HEK293 (cell line): ENCODE data around the gene MAPK8IP3.

Experiments
- ZNF140 ChIP-seq: fragments of 450-650 bp; formaldehyde crosslinking; IDR thresholded peaks from 2 replicates; pipeline ENCODE4 v1.5.1; 2016; ENCODE audit warnings: missing biosample characterization, missing genetic modification characterization
- ZNF223 ChIP-seq: fragments of 450-650 bp; formaldehyde crosslinking; IDR thresholded peaks from 2 replicates; pipeline ENCODE4 v1.5.1; 2016; ENCODE audit warnings: missing biosample characterization, missing genetic modification characterization
- ZNF391 ChIP-seq: fragments of 450-650 bp; formaldehyde crosslinking; IDR thresholded peaks from 2 replicates; pipeline ENCODE4 v1.5.1; 2016; ENCODE audit warnings: low read depth, missing biosample characterization, missing genetic modification characterization, borderline replicate concordance
- ZNF518A ChIP-seq: fragments of 450-650 bp; formaldehyde crosslinking; conservative IDR thresholded peaks from 2 replicates; pipeline ENCODE4 v1.5.1; 2016; ENCODE audit warnings: low read depth, missing biosample characterization, missing genetic modification characterization
- ZNF571 ChIP-seq: fragments of 450-650 bp; formaldehyde crosslinking; IDR thresholded peaks from 2 replicates; pipeline ENCODE4 v1.5.0; 2017; ENCODE audit warnings: missing biosample characterization, missing genetic modification characterization
- ZNF664 ChIP-seq: fragments of 450-650 bp; formaldehyde crosslinking; IDR thresholded peaks from 2 replicates; pipeline ENCODE4 v1.5.1; 2016; ENCODE audit warnings: missing biosample characterization, missing genetic modification characterization
- ZNF747 ChIP-seq: fragments of 450-650 bp; formaldehyde crosslinking; IDR thresholded peaks from 2 replicates; pipeline ENCODE4 v1.5.1; 2016; ENCODE audit warnings: missing biosample characterization, missing genetic modification characterization
- ZNF830 ChIP-seq: fragments of 450-650 bp; IDR thresholded peaks from 2 replicates; pipeline ENCODE4 v1.5.0; 2018; ENCODE audit warnings: missing biosample characterization, missing genetic modification characterization, low read depth, mild to moderate bottlenecking, moderate library complexity
- ZSCAN16 ChIP-seq: fragments of 450-650 bp; formaldehyde crosslinking; IDR thresholded peaks from 2 replicates; pipeline ENCODE4 v1.5.1; 2016; ENCODE audit warnings: missing biosample characterization, missing genetic modification characterization
- TF ChIP-seq, protein P1 (sequence below): fragments of 450-650 bp; formaldehyde crosslinking; IDR thresholded peaks from 2 replicates; pipeline ENCODE4 v1.5.1; 2016; ENCODE audit warnings: missing biosample characterization, missing genetic modification characterization
- TF ChIP-seq, protein P2 (sequence below): fragments of 450-650 bp; formaldehyde crosslinking; IDR thresholded peaks from 2 replicates; pipeline ENCODE4 v1.5.1; 2016; ENCODE audit warnings: missing biosample characterization, missing genetic modification characterization

DNA sequence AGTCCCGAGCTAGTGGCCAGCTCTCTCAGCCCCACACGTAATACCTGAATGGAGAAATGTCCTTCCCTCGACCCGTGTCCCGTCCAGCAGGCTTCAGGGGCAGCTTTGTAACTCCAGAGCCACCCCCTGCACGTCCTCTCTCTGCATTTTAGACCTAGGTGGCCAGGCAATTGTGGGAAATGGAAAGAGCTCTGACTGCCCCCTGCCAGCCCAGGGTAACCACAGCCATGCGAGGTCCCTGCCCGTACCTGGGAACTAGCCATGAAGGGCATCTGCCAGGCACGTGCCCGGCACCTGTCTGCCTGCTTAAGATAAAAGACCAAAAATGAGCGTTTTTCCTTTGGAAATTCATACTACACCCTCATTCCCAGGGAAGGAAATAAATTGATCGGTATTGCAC lies 9.2 kb downstream of the MAPK8IP3 start:
- TF ChIP-seq ZNF664 (tag by site-specific recombination), result no peak
- no peak for TF ChIP-seq ZNF518A
- TF ChIP-seq, protein P1, sequence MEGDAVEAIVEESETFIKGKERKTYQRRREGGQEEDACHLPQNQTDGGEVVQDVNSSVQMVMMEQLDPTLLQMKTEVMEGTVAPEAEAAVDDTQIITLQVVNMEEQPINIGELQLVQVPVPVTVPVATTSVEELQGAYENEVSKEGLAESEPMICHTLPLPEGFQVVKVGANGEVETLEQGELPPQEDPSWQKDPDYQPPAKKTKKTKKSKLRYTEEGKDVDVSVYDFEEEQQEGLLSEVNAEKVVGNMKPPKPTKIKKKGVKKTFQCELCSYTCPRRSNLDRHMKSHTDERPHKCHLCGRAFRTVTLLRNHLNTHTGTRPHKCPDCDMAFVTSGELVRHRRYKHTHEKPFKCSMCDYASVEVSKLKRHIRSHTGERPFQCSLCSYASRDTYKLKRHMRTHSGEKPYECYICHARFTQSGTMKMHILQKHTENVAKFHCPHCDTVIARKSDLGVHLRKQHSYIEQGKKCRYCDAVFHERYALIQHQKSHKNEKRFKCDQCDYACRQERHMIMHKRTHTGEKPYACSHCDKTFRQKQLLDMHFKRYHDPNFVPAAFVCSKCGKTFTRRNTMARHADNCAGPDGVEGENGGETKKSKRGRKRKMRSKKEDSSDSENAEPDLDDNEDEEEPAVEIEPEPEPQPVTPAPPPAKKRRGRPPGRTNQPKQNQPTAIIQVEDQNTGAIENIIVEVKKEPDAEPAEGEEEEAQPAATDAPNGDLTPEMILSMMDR (tag by site-specific recombination), result no peak
- TF ChIP-seq ZNF571 (tag by site-specific recombination), result no peak
- no peak for TF ChIP-seq ZNF223 (tag by site-specific recombination)
- TF ChIP-seq, protein P2, sequence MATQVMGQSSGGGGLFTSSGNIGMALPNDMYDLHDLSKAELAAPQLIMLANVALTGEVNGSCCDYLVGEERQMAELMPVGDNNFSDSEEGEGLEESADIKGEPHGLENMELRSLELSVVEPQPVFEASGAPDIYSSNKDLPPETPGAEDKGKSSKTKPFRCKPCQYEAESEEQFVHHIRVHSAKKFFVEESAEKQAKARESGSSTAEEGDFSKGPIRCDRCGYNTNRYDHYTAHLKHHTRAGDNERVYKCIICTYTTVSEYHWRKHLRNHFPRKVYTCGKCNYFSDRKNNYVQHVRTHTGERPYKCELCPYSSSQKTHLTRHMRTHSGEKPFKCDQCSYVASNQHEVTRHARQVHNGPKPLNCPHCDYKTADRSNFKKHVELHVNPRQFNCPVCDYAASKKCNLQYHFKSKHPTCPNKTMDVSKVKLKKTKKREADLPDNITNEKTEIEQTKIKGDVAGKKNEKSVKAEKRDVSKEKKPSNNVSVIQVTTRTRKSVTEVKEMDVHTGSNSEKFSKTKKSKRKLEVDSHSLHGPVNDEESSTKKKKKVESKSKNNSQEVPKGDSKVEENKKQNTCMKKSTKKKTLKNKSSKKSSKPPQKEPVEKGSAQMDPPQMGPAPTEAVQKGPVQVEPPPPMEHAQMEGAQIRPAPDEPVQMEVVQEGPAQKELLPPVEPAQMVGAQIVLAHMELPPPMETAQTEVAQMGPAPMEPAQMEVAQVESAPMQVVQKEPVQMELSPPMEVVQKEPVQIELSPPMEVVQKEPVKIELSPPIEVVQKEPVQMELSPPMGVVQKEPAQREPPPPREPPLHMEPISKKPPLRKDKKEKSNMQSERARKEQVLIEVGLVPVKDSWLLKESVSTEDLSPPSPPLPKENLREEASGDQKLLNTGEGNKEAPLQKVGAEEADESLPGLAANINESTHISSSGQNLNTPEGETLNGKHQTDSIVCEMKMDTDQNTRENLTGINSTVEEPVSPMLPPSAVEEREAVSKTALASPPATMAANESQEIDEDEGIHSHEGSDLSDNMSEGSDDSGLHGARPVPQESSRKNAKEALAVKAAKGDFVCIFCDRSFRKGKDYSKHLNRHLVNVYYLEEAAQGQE (tag by site-specific recombination), result no peak
- no peak for TF ChIP-seq ZNF391 (tag by site-specific recombination)
- no peak for TF ChIP-seq ZNF747 (tag by site-specific recombination)
- TF ChIP-seq ZSCAN16 (tag by site-specific recombination), result no peak
- no peak for TF ChIP-seq ZNF830 (tag by site-specific recombination)
- no peak for TF ChIP-seq ZNF140 (tag by site-specific recombination)
